Nephron progenitor cell (in vitro differentiated cells): ENCODE results near the gene UGT1A3.

Experiments
- DNase-seq: peaks from one replicate; pipeline ENCODE4 v3.0.0; 2021
- H3K27ac Mint-ChIP-seq: 2 replicates; pipeline ENCODE4 v1.8.0; 2021; ENCODE audit warnings: mild to moderate bottlenecking, moderate library complexity, mixed read lengths
- H3K27me3 Mint-ChIP-seq: 2 replicates; pipeline ENCODE4 v1.8.0; 2021; ENCODE audit warnings: mild to moderate bottlenecking, low read depth, mixed read lengths; ENCODE audit not compliant: poor library complexity
- H3K36me3 Mint-ChIP-seq: 2 replicates; pipeline ENCODE4 v1.8.0; 2021; ENCODE audit warnings: low read depth, mixed read lengths
- H3K4me1 Mint-ChIP-seq: 2 replicates; pipeline ENCODE4 v1.8.0; 2021; ENCODE audit warnings: mixed read lengths
- H3K4me3 Mint-ChIP-seq: 2 replicates; pipeline ENCODE4 v1.8.0; 2021; ENCODE audit warnings: mild to moderate bottlenecking, moderate library complexity, mixed read lengths
- H3K9me3 Mint-ChIP-seq: 2 replicates; pipeline ENCODE4 v1.8.0; 2021; ENCODE audit warnings: mild to moderate bottlenecking, moderate library complexity, mixed read lengths
- TF ChIP-seq, protein P1 (sequence below): fragments of 200-600 bp; sonication (generic); IDR thresholded peaks from 2 replicates; pipeline ENCODE4 v1.5.0; 2021; ENCODE audit warnings: antibody characterized with exemption

Gene UGT1A3

DNA sequence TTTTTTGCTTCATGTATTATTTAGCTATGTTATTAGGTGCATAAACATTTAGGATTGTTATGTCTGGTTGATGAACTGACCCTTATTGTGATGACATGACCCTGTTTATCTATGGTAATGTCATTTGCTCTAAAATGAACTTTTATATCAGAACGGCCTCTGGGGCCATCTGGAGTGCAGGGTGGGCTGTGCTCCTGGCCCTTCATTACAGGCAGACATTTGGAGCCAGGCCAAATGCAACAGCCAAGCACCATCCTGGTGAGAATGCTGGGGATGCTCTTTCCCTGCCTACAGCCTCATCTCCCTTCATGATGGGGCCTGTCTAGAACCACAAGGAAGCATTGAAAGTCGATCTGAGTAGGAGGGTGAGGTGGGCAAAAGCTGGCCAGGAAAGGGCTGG, 87.5 kb downstream of the UGT1A3 start:
- DNase-seq = no peak
- Mint-ChIP-seq H3K27ac (peak overlapping the region; percentile 76), H3K27me3 (peaks cover 27% of the 10 kb centered on the region), H3K4me3 (no peak overlapping the region), H3K4me1 (peaks cover 25% of the 10 kb centered on the region), H3K9me3 (no peaks in the 10 kb centered on the region), H3K36me3 (no peaks in the 10 kb centered on the region)
- TF ChIP-seq, protein P1, sequence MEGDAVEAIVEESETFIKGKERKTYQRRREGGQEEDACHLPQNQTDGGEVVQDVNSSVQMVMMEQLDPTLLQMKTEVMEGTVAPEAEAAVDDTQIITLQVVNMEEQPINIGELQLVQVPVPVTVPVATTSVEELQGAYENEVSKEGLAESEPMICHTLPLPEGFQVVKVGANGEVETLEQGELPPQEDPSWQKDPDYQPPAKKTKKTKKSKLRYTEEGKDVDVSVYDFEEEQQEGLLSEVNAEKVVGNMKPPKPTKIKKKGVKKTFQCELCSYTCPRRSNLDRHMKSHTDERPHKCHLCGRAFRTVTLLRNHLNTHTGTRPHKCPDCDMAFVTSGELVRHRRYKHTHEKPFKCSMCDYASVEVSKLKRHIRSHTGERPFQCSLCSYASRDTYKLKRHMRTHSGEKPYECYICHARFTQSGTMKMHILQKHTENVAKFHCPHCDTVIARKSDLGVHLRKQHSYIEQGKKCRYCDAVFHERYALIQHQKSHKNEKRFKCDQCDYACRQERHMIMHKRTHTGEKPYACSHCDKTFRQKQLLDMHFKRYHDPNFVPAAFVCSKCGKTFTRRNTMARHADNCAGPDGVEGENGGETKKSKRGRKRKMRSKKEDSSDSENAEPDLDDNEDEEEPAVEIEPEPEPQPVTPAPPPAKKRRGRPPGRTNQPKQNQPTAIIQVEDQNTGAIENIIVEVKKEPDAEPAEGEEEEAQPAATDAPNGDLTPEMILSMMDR = no peak

DNA sequence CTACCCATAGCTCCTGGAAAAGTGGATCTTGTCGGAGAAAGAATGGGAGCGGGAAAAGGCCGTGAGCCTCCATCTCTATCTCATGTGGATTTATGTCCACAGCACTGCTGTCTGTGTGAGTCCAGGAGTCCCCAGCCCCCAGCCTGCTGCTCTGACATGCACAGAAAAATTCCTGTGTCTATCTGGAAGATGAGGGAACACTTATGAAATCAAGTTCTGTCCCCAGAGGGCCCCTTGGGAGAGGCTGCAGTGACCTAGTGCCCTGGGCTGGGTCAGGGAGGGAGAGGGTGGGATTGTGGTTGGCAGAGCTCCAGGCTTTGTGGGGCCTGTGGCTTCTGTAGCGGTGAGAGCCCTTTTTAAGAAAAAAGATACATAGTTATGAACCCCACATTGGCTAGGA, 87.9 kb downstream of the UGT1A3 start:
- H3K27me3 Mint-ChIP-seq = peaks cover 31% of the 10 kb centered on the region
- no peaks in the 10 kb centered on the region for H3K36me3 Mint-ChIP-seq
- H3K9me3 Mint-ChIP-seq = no peaks in the 10 kb centered on the region
- H3K4me3 Mint-ChIP-seq = no peak overlapping the region
- H3K4me1 Mint-ChIP-seq = peaks cover 25% of the 10 kb centered on the region
- H3K27ac Mint-ChIP-seq = peak overlapping the region; percentile 76
- TF ChIP-seq, protein P1 = no peak
- DNase-seq = no peak

DNA sequence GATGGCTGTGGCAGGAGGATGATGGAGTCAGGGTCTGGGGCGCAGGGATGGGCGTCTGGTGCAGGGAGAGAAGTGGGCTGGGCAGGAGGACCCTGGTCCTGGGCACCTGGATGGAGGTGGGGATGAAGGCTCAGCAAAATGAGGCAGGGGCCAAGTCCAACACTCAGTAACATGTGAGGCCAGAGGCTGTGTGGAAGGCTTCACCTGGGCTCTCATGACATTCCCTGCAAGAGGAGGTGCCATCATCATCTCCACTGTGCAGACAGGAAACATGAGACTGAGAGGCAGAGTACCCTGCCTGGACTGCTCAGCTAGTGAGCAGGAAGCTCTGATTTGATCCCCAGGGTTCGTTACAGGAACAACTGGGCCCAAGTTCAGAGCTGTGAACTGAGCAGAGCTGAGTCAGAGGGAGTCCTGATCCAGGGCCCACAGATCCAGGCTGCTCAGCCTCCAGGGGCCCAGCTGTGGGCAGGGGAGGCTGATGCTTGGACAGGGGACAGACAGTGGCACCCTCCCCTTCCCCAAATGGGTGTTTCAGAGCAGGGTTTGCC, 88.6 kb downstream of the UGT1A3 start:
- no peaks in the 10 kb centered on the region for H3K36me3 Mint-ChIP-seq
- H3K4me1 Mint-ChIP-seq = peaks cover 25% of the 10 kb centered on the region
- no peaks in the 10 kb centered on the region for H3K9me3 Mint-ChIP-seq
- TF ChIP-seq, protein P1 = no peak
- peaks cover 31% of the 10 kb centered on the region for H3K27me3 Mint-ChIP-seq
- H3K4me3 Mint-ChIP-seq = no peak overlapping the region
- no peak for DNase-seq
- no peak overlapping the region for H3K27ac Mint-ChIP-seq

DNA sequence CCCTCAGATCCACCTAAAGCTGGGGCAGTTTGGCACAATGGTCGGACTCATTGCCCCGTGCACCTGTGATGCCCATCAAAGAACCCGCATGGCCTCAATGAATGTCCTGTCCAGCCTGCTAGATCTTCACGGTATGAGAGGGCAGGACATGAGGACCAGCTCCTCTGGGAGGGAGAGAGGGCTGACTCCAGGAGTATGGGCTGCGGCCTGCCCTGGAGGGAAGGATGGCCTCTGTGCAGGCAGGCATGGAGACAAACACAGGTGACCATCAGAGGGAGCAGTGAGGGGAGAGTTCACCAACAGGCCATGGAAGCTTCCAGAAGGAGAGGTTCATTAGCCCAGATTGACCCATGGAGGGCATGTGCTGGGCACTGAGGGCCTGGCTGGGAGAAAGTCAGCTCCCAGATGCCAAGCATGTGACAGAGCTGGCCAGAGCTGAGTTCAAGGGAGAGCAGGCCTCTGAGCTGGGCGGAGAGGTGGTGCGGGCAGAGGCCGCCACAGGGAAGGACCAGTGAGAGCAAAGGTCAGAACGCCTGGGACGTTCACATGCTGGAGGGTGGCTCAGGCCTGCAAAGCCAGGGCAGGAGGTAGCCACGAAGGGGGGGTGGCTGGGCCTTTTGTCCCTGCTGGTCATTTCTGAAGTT, 89.3 kb downstream of the UGT1A3 start:
- Mint-ChIP-seq H3K36me3 (no peaks in the 10 kb centered on the region), H3K27me3 (peaks cover 28% of the 10 kb centered on the region), H3K4me1 (peaks cover 25% of the 10 kb centered on the region), H3K9me3 (no peaks in the 10 kb centered on the region), H3K4me3 (no peak overlapping the region), H3K27ac (no peak overlapping the region)
- no peak for DNase-seq
- TF ChIP-seq, protein P1 = no peak

GRCh38 chr2:233818639-233819621, 90.1 kb downstream of the UGT1A3 start:
- H3K27me3 Mint-ChIP-seq = peaks cover 25% of the 10 kb centered on the region
- no peak overlapping the region for H3K4me3 Mint-ChIP-seq
- no peak for DNase-seq
- TF ChIP-seq, protein P1 = no peak
- no peaks in the 10 kb centered on the region for H3K9me3 Mint-ChIP-seq
- H3K27ac Mint-ChIP-seq = no peak overlapping the region
- H3K4me1 Mint-ChIP-seq = peaks cover 19% of the 10 kb centered on the region
- no peaks in the 10 kb centered on the region for H3K36me3 Mint-ChIP-seq
